H1 (cell line): ENCODE measurements around the gene ERVFRD-1. TPM values are rescaled to one million over a fixed set of nuclear protein-coding genes. Genes with fewer than 3 reads are reported as not detected.

ENCODE experiments used
- CHD2 ChIP-seq: IDR thresholded peaks from 2 replicates; pipeline ENCODE4 v1.6.1; 2012; ENCODE audit warnings: low read length, improper control_type of control experiment
- EP300 ChIP-seq, 2 experiments: IDR thresholded peaks; 1 replicate in 1 of 2; 2 replicates in 1 of 2; pipeline ENCODE4 v1.6.1; 2011 to 2012; ENCODE audit warnings: low read depth in 2 of 2, low read length in 2 of 2, mild to moderate bottlenecking in 2 of 2, borderline replicate concordance in 1 of 2, inconsistent platforms in 1 of 2, moderate library complexity in 1 of 2
- SP2 ChIP-seq: IDR thresholded peaks from 2 replicates; pipeline ENCODE4 v1.6.1; 2012; ENCODE audit warnings: mild to moderate bottlenecking, low read length, inconsistent platforms
- TBP ChIP-seq: IDR thresholded peaks from 2 replicates; pipeline ENCODE4 v1.6.1; 2011; ENCODE audit warnings: low read depth, low read length, improper control_type of control experiment
- polyA plus RNA-seq, 7 experiments: library from polyadenylated mRNA; depleted of rRNA in 3 of 7; stranded (reverse) in 5 of 7; unstranded in 2 of 7; fragments of >200 nt in 5 of 7; fragments of 200-250 nt in 2 of 7; gene quantifications; 1 replicate in 5 of 7; 2 replicates in 1 of 7; 4 replicates in 1 of 7; pipeline versions ENCODE4 v1.2.1 to v1.2.3, GENCODE V29; 2011 to 2013; ENCODE audit warnings: missing spikeins in 2 of 7, mixed read lengths in 2 of 7
- total RNA-seq: library from RNA; stranded (reverse); fragmentation: NEBNext Ultra II Directional; extraction: Animal tissue kit (Norgen Biotek cat#: 25700); gene quantifications from 2 replicates; pipeline ENCODE4 v1.2.1, GENCODE V29; 2021

Gene ERVFRD-1
- total and polyA plus RNA-seq, 2 of the 8 experiments (the other 6 are each of a cell fraction or from before 2014, with no cell fraction given): not detected

GRCh38 chr6:11108726-11109125 lies 2.8 kb downstream of the ERVFRD-1 start (continued):
- no peak for TF ChIP-seq CHD2
- TF ChIP-seq EP300 (IDR thresholded peaks at IDR 0.05; ENCODE audit: borderline replicate concordance in 1 of 2, low read depth in 2 of 2, low read length in 2 of 2): no peak
- TF ChIP-seq TBP: no peak
- no peak for TF ChIP-seq SP2
